GM19328 (cell line): Measurements from ENCODE around the gene SLC24A5.

Source experiments
- ATAC-seq: cut with Tn5 transposase; IDR thresholded peaks from one replicate; pipeline ENCODE4 v1.9.1; 2021; ENCODE audit warnings: mild to moderate bottlenecking, moderate library complexity; ENCODE audit not compliant: unreplicated experiment

SLC24A5 gene

GRCh38 chr15:48185529-48185928 lies 64.7 kb downstream of the SLC24A5 start:
- no peak for ATAC-seq

- no peak for ATAC-seq
These were observed 65.5 kb downstream of the SLC24A5 start for GRCh38 chr15:48186271-48186670.

GRCh38 chr15:48190932-48191573 lies 70.3 kb downstream of the SLC24A5 start:
- ATAC-seq, result no peak

- no peak for ATAC-seq
These were observed 70.9 kb downstream of the SLC24A5 start, which contains the start of gene CTXN2 for GRCh38 chr15:48191574-48192225. Gene CTXN2 (plus strand): TSS chr15:48191665. CDS start chr15:48201301, 9,636 bp downstream.
